NCI-H1092 treated with DMSO at 0.1 percent for 48 hours (cell line): Measurements from ENCODE around the gene ZGPAT.
A peak's percentile ranks its signal among the peaks of the same experiment; 100 is the strongest.

ENCODE experiments used
- DNase-seq: peaks from one replicate; lab custom pipeline; 2025; lab: John Stamatoyannopoulos, UW

ZGPAT gene

GRCh38 chr20:63734111-63734945, 26.5 kb downstream of the ZGPAT start:
- DNase-seq, result no peak

- DNase-seq, result no peak
These were observed 27.4 kb downstream of the ZGPAT start for GRCh38 chr20:63734946-63735858.

- DNase-seq, result no peak
These were observed 28.2 kb downstream of the ZGPAT start, which contains the start of gene LIME1 for GRCh38 chr20:63735859-63736718. LIME1 (plus strand) TSS chr20:63736664; CDS start chr20:63737550, 886 bp downstream.

GRCh38 chr20:63736893-63737694, 29.3 kb downstream of the ZGPAT start:
- DNase-seq, result no peak

GRCh38 chr20:63737695-63737944, 29.8 kb downstream of the ZGPAT start:
- no peak for DNase-seq

- no peak for DNase-seq
These were observed 30.3 kb downstream of the ZGPAT start for GRCh38 chr20:63737945-63738686.

GRCh38 chr20:63738687-63739129, 30.9 kb downstream of the ZGPAT start:
- peak; percentile 20 for DNase-seq

GRCh38 chr20:63739130-63740069, 31.6 kb downstream of the ZGPAT start, which contains the start of gene SLC2A4RG:
SLC2A4RG (plus strand) TSS chr20:63739776; CDS start chr20:63739913, 137 bp downstream.
- peak; percentile 60 for DNase-seq

GRCh38 chr20:63740070-63740626, 32.3 kb downstream of the ZGPAT start:
- DNase-seq, result no peak

GRCh38 chr20:63740627-63741353, 33.0 kb downstream of the ZGPAT start:
- peak; percentile 70 for DNase-seq

- no peak for DNase-seq
These were observed 33.5 kb downstream of the ZGPAT start for GRCh38 chr20:63741354-63741675.

GRCh38 chr20:63741676-63742380, 34.0 kb downstream of the ZGPAT start:
- DNase-seq, result no peak

GRCh38 chr20:63742381-63743024, 34.7 kb downstream of the ZGPAT start:
- DNase-seq, result no peak

GRCh38 chr20:63743210-63743970, 35.6 kb downstream of the ZGPAT start:
- DNase-seq, result no peak

GRCh38 chr20:63744158-63744557, 36.3 kb downstream of the ZGPAT start:
- DNase-seq, result no peak
